Ishikawa (cell line): ENCODE measurements around the gene CNNM3.

Source experiments
- EP300 ChIP-seq: IDR thresholded peaks from 2 replicates; pipeline ENCODE4 v1.6.1; 2012; ENCODE audit warnings: borderline replicate concordance
- YY1 ChIP-seq: IDR thresholded peaks from 2 replicates; pipeline ENCODE4 v1.6.1; 2012; ENCODE audit warnings: low read depth

DNA sequence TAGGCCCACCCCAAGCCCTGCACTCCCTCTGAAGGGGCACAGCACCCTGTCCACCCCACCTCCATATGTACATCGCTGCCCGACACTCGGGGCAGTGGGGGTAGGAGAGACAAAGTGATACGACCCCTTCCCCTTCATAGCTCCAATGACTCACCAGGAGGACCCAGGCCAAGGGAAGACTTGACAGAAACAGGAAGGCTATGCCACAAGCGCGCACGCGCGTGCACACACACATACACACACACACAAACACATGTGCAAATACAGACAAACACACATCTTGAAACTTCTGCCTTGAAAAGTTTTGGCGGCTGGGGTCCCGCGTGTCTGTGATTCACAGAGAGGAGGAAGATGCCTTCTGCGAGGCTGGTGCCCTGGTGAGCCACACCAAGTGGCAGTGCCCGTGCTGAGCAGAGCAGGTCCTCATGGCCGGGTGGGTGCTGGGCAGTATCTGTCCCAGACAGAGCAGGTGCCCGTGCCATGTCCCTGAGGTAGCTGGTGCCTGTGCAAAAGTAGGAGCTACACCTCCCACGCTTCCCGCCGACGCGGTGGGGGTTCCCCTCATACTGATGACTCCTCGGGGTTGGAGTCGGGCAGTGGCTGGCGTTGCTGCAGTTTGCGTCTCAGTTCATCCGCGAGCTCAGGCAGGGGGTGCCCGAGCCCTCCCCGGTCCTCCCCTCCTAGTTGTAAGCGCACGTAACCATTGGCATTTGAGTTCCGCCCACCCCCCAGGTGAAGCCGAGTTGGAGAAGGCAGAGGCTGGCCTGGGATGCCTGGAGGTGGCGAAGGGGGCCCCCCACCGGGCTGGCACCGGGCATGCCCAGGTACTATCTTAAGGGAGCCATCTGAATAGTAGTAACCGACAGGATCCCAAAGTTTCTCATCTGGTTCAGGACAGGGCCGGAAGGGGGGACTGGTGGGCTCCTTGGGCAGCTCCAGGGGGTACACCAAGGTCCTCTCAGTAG is 44.3 kb downstream of the CNNM3 start:
- TF ChIP-seq YY1 (no peak), EP300 (no peak)
